ENCODE results near the gene EYS.
"Not testable (repeated sequence)": the region's sequence is repeated elsewhere in the genome, so short reads cannot be mapped to it uniquely, and the experiment has no call there.

Gene EYS

GRCh38 chr6:65064844-65065243, 642.2 kb downstream of the EYS start:
- DNase-seq: no peak

GRCh38 chr6:65059568-65059967, 647.5 kb downstream of the EYS start:
- no peak for DNase-seq

GRCh38 chr6:65055545-65055944, 651.5 kb downstream of the EYS start:
- DNase-seq: no peak

GRCh38 chr6:65052626-65053025, 654.4 kb downstream of the EYS start:
- no peak for DNase-seq

- no peak for DNase-seq
These were observed 661.2 kb downstream of the EYS start for GRCh38 chr6:65045801-65046200.

GRCh38 chr6:65014006-65014405, 693.0 kb downstream of the EYS start:
- DNase-seq: no peak

- DNase-seq: no peak
These were observed 700.2 kb downstream of the EYS start for GRCh38 chr6:65006788-65007187.

- DNase-seq: no peak
These were observed 702.7 kb downstream of the EYS start for GRCh38 chr6:65004283-65004682.

GRCh38 chr6:65002882-65003281, 704.1 kb downstream of the EYS start:
- not testable (repeated sequence) for DNase-seq

GRCh38 chr6:65000815-65001214, 706.2 kb downstream of the EYS start:
- no peak for DNase-seq

GRCh38 chr6:64998204-64998603, 708.8 kb downstream of the EYS start:
- no peak for DNase-seq

GRCh38 chr6:64996301-64996700, 710.7 kb downstream of the EYS start:
- no peak for DNase-seq

- no peak for DNase-seq
These were observed 716.2 kb downstream of the EYS start for GRCh38 chr6:64990652-64991304.

- no peak for DNase-seq
These were observed 718.9 kb downstream of the EYS start for GRCh38 chr6:64988148-64988547.

GRCh38 chr6:64987066-64987465, 720.0 kb downstream of the EYS start:
- no peak for DNase-seq

- DNase-seq: no peak
These were observed 721.3 kb downstream of the EYS start for GRCh38 chr6:64985726-64986125.

GRCh38 chr6:64984948-64985347, 722.1 kb downstream of the EYS start:
- no peak for DNase-seq

- DNase-seq: no peak
These were observed 723.9 kb downstream of the EYS start for GRCh38 chr6:64983089-64983488.

GRCh38 chr6:64973142-64973541, 733.9 kb downstream of the EYS start:
- no peak for DNase-seq

GRCh38 chr6:64969139-64969538, 737.9 kb downstream of the EYS start:
- no peak for DNase-seq

GRCh38 chr6:64955435-64955848, 751.6 kb downstream of the EYS start:
- no peak for DNase-seq

GRCh38 chr6:64949257-64949656, 757.8 kb downstream of the EYS start:
- no peak for DNase-seq

GRCh38 chr6:64948261-64948660, 758.8 kb downstream of the EYS start:
- DNase-seq: no peak

- DNase-seq: no peak
These were observed 761.6 kb downstream of the EYS start for GRCh38 chr6:64945450-64945849.

GRCh38 chr6:64932486-64932885, 774.5 kb downstream of the EYS start:
- DNase-seq: no peak

GRCh38 chr6:64930681-64931080, 776.3 kb downstream of the EYS start:
- DNase-seq: no peak

All from SW 1271 (cell line).